ENCODE measurements around the gene ELMO3. TPM values are rescaled to one million over a fixed set of nuclear protein-coding genes. Genes with fewer than 3 reads are reported as not detected.

The ELMO3 gene
- total and polyA plus RNA-seq, 2 of the 13 experiments (the other 11 are each of a cell fraction or from before 2014, with no cell fraction given), result 2.6 to 4.0 TPM

DNA sequence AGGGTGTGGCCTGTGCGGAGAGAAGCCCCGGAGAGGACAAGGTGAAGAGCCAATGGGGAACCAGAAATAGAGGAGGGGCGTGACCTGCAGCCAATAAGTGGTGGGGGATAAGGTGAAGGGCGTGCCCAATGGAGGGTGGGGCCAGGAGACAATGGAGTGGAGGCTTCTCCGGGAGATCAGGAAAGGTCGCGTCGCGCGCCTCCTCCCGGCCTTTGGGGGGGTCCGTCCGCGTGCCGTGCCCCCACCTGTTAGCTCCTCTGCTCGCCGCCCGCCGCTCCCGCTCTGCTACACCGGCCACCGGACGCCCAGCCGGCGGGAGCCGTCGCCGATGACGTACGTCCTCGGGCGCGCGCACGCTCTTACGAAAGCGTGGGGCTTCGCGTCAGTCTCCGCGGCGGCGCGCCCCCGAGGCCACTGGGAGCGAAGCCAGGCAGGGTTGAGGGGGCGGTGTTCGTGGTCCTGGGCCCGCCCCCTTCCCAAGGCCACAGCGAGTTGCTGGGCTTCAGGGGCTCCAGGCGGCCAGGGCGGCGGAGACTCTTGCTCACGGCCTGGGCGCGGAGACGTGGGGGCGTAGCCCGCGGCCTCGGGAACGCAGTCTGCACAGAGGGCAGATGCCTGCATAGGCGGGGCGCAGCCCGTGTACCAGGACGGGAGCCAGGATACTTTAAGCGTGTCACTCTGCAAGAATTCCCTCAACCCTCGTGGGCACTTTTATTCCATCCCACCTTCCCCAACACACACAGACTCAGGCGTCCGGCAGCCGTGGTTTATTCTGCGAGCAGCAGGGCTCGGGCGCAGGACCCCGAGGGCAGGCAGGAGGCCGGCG is 15.1 kb upstream of the ELMO3 start, which contains the start of gene MATCAP1 (continued):
- TF ChIP-seq, protein P1, sequence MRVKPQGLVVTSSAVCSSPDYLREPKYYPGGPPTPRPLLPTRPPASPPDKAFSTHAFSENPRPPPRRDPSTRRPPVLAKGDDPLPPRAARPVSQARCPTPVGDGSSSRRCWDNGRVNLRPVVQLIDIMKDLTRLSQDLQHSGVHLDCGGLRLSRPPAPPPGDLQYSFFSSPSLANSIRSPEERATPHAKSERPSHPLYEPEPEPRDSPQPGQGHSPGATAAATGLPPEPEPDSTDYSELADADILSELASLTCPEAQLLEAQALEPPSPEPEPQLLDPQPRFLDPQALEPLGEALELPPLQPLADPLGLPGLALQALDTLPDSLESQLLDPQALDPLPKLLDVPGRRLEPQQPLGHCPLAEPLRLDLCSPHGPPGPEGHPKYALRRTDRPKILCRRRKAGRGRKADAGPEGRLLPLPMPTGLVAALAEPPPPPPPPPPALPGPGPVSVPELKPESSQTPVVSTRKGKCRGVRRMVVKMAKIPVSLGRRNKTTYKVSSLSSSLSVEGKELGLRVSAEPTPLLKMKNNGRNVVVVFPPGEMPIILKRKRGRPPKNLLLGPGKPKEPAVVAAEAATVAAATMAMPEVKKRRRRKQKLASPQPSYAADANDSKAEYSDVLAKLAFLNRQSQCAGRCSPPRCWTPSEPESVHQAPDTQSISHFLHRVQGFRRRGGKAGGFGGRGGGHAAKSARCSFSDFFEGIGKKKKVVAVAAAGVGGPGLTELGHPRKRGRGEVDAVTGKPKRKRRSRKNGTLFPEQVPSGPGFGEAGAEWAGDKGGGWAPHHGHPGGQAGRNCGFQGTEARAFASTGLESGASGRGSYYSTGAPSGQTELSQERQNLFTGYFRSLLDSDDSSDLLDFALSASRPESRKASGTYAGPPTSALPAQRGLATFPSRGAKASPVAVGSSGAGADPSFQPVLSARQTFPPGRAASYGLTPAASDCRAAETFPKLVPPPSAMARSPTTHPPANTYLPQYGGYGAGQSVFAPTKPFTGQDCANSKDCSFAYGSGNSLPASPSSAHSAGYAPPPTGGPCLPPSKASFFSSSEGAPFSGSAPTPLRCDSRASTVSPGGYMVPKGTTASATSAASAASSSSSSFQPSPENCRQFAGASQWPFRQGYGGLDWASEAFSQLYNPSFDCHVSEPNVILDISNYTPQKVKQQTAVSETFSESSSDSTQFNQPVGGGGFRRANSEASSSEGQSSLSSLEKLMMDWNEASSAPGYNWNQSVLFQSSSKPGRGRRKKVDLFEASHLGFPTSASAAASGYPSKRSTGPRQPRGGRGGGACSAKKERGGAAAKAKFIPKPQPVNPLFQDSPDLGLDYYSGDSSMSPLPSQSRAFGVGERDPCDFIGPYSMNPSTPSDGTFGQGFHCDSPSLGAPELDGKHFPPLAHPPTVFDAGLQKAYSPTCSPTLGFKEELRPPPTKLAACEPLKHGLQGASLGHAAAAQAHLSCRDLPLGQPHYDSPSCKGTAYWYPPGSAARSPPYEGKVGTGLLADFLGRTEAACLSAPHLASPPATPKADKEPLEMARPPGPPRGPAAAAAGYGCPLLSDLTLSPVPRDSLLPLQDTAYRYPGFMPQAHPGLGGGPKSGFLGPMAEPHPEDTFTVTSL (CRISPR knock-in tag; IDR thresholded peaks at IDR 0.05; ENCODE audit: borderline replicate concordance), result 0 out of 2 replicates have a peak, but pooled peaks have one; percentile 52
- TF ChIP-seq HES4 (CRISPR knock-in tag; IDR thresholded peaks at IDR 0.05; ENCODE audit: borderline replicate concordance) (peak; percentile 43; the same call in 1 of the 2 replicates), RXRB (CRISPR knock-in tag; IDR thresholded peaks at IDR 0.05; ENCODE audit: borderline replicate concordance) (peak; percentile 51; the same call in 1 of the 2 replicates), TBP (CRISPR knock-in tag; IDR thresholded peaks at IDR 0.05) (0 out of 2 replicates have a peak, but pooled peaks have one; percentile 66), FOSL1 (CRISPR knock-in tag; IDR thresholded peaks at IDR 0.05; ENCODE audit: borderline replicate concordance) (no peak), RBFOX2 (IDR thresholded peaks at IDR 0.05; ENCODE audit: low read depth, low read length) (peak; percentile 89), EZH2 (conservative IDR thresholded peaks at IDR 0.05; ENCODE audit: low read depth, low read length) (no peak), ZSCAN30 (CRISPR knock-in tag; IDR thresholded peaks at IDR 0.05) (no peak), SETDB1 (CRISPR knock-in tag; IDR thresholded peaks at IDR 0.05; ENCODE audit: borderline replicate concordance) (no peak), NFYC (CRISPR knock-in tag; IDR thresholded peaks at IDR 0.05) (peak; percentile 96), GATAD1 (CRISPR knock-in tag; IDR thresholded peaks at IDR 0.05) (peak; percentile 87)
- TF ChIP-seq, protein P2, sequence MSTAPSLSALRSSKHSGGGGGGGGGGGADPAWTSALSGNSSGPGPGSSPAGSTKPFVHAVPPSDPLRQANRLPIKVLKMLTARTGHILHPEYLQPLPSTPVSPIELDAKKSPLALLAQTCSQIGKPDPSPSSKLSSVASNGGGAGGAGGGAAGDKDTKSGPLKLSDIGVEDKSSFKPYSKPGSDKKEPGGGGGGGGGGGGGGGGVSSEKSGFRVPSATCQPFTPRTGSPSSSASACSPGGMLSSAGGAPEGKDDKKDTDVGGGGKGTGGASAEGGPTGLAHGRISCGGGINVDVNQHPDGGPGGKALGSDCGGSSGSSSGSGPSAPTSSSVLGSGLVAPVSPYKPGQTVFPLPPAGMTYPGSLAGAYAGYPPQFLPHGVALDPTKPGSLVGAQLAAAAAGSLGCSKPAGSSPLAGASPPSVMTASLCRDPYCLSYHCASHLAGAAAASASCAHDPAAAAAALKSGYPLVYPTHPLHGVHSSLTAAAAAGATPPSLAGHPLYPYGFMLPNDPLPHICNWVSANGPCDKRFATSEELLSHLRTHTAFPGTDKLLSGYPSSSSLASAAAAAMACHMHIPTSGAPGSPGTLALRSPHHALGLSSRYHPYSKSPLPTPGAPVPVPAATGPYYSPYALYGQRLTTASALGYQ (CRISPR knock-in tag; IDR thresholded peaks at IDR 0.05), result peak; percentile 78; the same call in 1 of the 2 replicates
- TF ChIP-seq, protein P3, sequence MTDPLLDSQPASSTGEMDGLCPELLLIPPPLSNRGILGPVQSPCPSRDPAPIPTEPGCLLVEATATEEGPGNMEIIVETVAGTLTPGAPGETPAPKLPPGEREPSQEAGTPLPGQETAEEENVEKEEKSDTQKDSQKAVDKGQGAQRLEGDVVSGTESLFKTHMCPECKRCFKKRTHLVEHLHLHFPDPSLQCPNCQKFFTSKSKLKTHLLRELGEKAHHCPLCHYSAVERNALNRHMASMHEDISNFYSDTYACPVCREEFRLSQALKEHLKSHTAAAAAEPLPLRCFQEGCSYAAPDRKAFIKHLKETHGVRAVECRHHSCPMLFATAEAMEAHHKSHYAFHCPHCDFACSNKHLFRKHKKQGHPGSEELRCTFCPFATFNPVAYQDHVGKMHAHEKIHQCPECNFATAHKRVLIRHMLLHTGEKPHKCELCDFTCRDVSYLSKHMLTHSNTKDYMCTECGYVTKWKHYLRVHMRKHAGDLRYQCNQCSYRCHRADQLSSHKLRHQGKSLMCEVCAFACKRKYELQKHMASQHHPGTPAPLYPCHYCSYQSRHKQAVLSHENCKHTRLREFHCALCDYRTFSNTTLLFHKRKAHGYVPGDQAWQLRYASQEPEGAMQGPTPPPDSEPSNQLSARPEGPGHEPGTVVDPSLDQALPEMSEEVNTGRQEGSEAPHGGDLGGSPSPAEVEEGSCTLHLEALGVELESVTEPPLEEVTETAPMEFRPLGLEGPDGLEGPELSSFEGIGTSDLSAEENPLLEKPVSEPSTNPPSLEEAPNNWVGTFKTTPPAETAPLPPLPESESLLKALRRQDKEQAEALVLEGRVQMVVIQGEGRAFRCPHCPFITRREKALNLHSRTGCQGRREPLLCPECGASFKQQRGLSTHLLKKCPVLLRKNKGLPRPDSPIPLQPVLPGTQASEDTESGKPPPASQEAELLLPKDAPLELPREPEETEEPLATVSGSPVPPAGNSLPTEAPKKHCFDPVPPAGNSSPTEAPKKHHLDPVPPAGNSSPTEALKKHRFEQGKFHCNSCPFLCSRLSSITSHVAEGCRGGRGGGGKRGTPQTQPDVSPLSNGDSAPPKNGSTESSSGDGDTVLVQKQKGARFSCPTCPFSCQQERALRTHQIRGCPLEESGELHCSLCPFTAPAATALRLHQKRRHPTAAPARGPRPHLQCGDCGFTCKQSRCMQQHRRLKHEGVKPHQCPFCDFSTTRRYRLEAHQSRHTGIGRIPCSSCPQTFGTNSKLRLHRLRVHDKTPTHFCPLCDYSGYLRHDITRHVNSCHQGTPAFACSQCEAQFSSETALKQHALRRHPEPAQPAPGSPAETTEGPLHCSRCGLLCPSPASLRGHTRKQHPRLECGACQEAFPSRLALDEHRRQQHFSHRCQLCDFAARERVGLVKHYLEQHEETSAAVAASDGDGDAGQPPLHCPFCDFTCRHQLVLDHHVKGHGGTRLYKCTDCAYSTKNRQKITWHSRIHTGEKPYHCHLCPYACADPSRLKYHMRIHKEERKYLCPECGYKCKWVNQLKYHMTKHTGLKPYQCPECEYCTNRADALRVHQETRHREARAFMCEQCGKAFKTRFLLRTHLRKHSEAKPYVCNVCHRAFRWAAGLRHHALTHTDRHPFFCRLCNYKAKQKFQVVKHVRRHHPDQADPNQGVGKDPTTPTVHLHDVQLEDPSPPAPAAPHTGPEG (CRISPR knock-in tag; IDR thresholded peaks at IDR 0.05), result peak; percentile 86; the same call in 1 of the 2 replicates

Measured in HepG2 (cell line).